Measurements from ENCODE around the gene OR4D1.

OR4D1 gene

DNA sequence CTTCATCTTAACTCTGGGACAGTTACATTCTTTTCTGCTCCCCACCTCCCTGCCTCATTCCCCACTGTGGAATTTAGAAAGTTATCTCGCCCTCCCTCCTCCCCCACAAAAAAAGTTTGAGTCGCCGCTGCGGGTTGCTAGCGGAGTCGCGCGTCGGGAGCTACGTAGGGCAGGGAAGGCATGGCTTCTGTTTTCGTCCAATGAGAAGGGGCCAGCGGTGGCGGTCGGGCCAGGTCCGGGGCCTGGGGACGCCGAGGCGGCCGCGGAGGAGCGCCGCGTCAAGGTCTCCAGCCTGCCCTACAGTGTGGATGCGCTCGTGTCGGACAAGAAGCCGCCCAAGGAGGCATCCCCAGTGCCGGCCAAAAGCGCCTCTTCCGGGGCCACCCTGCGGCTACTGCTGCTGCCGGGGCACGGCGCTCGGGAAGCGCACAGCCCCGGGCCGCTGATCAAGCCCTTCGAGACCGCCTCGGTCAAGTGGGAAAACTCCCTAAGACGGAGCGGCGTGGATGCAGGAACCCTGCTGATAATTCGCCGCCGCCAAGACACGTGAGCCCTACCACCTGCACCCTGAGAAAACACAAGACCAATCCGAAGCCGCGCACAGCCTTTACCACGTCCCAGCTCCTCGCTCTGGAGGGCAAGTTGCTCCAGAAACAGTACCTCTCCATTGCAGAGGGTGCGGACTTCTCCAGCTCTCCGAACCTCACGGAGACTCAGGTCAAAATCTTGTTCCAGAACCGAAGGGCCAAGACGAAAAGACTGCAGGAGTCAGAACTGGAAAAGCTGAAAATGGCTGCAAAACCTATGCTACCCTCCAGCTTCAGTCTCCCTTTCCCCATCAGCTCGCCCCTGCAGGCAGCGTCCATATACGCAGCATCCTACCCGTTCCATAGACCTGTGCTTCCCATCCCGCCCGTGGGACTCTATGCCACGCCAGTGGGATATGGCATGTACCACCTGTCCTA lies 8.9 kb downstream of the OR4D1 start:
- peak; percentile 42 for DNase-seq

DNA sequence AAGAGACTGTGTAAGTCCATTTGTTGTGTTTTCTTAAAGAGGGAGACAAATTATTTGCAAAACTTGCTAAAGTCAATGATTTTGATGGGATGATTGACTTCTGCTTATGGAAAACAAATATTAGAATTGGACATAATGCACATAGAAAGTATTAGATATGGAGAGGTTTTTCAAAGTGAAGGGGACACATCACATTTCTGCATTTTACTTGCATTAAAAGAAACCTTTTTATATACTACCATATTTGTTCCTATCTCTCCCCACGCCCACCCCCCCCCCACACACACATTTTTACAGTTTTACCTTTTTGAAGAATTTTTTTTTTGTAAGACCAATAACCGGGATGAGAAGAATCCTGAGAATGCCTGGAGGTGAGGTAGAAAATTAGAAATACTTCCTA lies 10.0 kb downstream of the OR4D1 start:
- no peak for DNase-seq

DNA sequence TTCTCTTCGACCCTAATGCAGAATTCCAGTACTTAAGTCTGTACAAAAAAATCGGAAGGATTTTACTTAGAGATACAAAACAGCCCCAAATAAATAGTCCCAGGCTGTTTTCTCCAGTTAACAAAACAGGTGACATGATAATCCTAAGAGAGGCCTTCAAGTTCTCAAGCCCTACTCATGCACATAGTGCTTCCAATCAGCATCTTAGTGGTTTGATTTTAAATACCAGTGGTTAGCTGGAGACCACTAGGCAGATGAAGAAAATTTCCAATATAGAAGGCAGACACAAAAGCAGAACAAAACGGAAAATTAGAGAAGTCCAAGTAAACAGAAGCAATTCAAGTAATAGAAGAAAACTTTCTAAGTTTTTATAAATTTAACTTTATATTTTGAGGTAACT lies 13.4 kb downstream of the OR4D1 start:
- no peak for DNase-seq

DNA sequence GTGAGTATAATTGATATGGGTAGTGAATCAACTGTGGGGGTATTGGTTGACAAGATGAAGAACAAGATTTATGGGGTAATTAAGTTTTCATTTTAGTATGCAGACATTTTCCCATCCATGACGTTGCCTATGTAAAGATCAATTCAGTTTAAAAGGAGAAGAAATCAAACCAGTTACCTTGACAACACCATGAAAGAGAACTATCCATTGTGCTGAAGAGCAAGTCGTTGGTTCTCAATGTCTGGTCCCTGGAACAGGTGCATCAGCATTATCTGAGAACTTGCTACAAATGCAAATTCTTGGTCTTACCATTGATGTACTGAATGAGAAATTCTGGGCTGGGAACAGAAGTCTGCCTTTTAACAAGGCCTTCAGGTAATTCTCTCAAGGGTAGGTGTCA lies 17.8 kb downstream of the OR4D1 start:
- no peak for DNase-seq

DNA sequence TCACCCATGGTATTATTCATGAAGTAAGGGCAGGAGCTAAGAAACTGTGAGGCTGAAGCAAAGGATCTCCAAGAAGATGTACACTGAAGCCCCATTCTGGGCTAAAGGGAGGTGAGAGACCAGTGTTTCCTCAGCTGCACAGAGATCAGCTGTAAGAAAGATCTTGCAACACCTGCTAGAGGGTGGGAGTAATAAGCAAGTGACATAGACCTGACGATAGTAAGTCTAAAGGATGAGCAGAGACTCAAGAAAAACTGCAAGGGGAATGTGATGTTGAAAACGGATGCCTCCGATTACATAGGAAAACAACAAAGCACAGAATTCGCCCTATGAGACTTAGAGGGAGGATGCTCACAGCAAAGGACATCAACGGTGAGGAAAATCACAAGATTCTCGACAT lies 18.5 kb downstream of the OR4D1 start, which contains the start of gene OR4D2:
OR4D2 (plus strand) TSS at position 301 of the 400 bp plus-strand sequence. CDS start 2,674 bp downstream, outside the sequence.
- DNase-seq, result no peak

DNA sequence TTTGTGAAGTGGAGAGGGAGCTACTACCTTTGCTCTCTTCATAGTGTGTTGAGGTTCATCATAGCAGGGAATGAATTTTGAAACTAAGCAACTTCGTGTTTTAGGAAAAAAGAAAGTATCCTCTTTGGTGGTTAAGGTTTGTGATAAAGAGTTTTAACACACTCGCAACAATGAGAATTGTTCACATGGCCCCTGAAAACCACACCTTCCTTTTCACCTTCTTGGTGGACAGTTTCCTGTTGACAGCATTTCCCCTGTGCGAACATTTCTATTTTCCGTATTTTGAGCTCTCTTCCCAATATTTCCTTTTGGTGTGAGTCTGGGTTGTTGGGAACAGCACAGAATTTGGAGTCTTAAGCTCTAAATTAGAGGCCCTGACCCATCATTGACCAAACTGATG lies 22.4 kb downstream of the OR4D1 start:
- no peak for DNase-seq

DNA sequence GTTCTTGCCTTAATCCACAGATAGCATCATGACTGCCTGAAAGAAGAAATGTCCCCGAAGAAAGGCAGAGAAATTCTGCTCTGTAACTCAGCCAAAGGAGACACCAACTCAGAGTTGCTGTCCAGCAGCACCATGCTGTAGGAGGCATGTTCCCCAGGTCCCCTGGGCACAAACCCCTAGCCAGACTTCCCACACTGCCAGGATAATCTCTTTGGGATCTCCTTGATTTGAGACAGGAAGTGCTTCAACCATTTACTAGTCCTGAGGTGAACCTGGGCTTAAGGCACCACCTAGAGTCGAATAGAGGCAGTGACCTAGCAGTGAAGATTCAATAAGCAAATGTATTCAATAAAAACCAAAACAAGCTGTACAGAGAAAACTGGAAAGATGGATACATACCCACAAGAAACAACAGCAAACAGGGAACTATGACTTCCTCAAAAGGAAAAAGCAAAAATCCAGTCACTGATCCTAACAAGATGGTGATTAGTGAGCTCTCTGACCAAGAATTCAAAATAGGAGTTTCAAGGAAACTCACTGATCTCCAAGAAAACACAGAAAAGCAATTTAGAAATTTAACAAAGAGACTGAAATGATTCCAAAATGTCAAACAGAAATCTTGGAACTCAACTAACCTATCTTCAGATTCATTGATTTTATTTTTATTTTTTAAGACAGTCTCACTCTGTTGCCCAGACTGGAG lies 24.3 kb downstream of the OR4D1 start:
- peak; percentile 49 for DNase-seq

DNA sequence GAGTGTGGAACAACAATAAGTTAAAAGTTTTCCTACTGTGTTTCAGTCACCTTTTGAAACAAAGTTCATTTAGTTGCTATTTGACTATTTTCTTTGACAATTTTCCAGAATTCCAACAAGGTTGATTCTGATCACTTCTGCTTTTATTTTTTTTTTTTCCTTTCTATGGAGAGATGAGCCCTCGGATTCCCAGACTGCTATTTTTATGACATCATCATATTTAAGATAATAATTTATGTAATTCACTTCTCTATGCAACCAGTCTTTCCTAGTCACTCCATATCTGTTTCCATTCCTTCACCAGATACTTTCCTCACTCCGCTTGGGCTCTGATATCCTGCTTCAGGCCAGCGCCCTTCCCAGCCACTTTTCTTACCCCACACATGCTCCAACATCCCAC lies 26.7 kb downstream of the OR4D1 start:
- DNase-seq, result no peak

DNA sequence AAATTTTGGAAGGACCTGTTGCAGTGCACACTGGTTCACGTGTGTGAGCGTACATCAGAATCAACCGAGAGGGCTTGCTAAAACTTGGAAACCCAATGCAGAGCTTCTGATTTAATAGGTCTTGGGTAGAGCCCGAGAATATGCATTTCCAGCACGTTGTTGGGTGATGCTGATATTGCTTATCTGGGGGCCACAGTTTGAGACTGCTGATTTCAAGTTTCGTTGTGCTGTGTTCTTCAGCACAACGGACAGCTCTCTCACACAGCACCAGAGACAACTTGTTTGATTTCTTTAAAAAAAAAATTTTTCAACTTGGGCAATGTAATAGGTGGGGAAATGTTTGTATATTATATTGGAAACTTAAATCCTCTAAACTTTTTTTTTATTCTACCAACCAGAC lies 28.0 kb downstream of the OR4D1 start:
- DNase-seq, result no peak

DNA sequence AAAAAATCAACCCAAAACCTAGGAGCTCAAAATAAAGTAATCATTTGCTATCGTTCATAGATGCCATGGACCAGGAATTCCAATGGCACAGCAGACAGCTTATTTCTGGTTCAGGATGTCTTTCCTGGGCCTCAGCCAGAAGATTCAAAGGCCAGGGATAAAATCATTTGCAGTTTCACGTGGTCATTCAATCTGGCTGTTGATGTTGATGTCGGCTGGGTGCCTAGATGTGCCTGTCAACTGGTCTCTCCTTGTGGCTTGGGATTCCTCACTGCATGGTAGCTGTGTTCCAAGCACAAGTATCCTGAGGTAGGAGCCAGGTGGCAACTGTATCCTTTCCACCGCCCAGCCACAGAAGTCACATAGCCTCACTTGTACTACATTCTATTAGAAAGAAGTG lies 33.6 kb downstream of the OR4D1 start:
- DNase-seq, result no peak

DNA sequence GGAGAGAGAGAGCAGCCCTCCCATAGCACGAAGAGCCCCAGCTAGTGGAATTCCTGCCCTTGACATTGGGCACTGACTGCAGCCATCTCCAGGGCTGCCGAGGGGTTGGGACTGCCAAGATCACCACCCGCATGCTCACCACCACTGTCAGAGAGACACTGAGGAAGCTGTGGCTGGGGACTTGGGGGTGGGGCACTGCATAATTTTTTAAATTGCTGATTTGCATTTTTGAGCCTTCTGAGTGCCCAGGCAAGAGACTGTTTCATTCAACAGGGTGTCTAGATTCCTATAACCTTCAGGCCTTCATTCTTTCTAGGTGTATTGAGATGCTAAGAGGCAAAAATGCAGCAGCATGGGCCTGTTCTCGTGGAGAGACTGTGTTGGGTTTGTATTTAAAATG lies 35.3 kb downstream of the OR4D1 start:
- DNase-seq, result no peak

DNA sequence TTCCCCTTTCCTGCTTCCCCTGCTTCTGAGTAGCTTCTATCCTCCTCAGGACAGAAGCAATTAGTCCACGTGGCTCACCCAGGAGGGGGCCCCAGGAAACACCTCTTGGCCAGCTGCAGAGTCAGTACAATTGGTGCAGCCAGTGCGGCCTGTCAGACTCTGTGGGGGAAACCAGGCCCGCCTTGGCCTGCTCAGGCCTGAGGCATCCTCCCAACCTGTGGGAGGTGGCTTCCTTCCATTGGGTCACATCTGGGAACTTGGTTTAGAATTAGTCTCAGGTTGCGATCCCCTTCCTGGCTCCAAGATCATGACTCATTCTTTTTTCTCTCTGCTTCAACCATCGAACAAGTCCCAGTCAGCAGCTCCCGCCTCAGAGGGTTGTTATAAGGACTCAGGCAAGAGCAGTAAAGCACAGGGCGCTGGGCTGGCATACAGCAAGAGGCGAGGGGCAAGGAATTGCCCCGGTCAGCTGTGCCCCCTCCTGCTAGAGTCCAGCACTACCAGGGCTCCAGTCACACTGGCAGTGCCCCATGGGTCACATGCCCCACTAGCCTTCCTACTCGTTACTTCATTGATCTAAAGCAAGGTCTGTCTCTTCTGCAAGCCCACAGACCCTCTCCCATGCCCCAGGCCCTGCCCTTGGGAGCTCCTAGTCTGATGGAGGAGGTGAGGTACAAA lies 36.3 kb downstream of the OR4D1 start:
- no peak for DNase-seq

DNA sequence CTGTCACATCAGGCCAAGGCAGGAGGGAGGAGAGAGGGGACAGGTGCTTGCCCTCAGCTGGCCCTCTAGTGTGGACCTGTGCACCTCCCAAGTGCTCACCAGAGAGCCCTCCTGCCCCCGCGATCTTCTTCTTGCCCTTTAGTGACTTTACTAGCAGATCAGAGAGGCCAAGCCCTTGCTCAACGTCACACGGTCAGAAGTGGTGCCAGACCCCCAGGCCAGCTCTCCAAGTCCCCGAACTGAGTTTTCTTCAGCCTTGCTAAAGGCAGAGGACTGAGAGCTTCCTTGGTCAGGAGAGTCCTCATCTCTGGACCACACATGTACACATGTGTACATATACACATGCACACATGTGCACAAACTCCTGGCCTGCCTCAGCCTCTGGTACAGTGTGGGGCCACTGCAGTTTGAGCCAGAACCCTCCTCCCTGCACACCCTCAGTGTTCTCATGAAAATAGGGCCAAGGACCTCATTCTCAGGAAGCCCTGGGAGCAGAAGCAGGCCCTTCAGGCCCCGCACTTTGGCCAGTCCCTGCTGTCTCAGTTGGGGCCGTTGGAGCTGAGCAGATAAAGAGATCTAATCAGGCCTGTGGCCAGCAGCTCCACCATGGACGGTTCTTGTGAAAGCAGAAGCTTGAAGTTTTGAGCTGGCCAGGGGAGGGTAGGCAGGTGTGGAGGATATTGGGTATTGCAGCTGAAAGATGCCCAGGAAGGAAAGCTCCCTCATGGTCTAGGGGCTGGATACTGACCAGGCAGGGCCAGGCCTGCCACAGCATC lies 37.0 kb downstream of the OR4D1 start:
- DNase-seq, result no peak

DNA sequence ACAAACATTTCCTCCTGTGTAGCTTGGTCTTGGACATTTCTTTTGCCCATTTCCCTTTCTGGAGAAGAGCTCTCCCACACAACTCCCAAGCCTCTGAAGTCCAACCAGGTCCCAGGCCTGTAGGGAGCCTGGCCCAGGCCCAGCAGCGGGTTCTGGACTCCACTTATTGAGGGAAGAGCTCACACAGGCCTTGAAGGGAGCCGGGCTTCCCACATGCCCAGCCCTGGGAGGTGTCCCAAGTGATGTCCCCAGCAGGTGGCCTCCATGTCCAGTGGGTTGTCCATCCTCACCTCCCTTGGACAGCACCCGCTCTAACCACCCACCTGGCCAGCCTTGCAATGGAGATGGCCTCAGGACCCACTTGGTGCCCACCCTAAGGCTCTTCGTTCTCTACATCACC lies 38.4 kb downstream of the OR4D1 start:
- DNase-seq, result no peak

DNA sequence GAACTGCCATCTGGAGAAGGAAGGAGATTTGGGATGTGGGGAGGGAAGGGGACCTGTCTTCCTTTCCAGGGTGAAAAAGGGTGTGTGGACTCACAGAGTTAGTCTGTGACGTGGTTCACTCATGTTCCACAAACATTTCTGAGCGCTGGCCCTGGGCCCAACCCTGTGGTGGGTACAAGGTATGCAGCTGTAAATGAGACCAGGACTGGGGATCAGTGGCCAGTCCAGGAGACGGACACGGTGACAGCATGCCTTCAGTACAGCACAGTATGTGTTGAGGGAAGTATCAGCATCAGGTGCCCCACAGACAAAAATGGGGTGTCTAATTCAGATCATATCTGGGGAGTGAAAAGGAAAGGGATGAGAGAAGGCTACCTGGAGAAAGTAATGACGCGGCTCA lies 38.9 kb downstream of the OR4D1 start:
- no peak for DNase-seq

DNA sequence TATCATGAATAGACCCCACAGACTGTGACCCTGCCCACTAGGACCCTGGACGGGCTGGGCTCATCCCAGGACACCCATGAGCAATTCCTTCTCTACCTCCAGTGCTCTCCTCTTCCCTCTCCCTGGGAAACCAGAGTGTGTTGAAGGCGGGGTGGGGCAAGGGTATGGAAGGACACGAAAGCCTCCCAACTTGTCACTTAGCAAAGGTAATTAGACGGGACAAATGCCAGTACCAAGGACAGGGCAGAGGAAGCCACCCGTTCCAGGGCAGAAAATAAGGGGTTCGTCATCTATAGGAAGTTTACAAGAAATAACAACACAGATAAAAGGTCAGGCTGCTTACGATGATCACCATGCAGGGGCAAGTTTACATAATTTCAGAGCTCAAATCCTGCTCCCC lies 39.5 kb downstream of the OR4D1 start:
- no peak for DNase-seq

DNA sequence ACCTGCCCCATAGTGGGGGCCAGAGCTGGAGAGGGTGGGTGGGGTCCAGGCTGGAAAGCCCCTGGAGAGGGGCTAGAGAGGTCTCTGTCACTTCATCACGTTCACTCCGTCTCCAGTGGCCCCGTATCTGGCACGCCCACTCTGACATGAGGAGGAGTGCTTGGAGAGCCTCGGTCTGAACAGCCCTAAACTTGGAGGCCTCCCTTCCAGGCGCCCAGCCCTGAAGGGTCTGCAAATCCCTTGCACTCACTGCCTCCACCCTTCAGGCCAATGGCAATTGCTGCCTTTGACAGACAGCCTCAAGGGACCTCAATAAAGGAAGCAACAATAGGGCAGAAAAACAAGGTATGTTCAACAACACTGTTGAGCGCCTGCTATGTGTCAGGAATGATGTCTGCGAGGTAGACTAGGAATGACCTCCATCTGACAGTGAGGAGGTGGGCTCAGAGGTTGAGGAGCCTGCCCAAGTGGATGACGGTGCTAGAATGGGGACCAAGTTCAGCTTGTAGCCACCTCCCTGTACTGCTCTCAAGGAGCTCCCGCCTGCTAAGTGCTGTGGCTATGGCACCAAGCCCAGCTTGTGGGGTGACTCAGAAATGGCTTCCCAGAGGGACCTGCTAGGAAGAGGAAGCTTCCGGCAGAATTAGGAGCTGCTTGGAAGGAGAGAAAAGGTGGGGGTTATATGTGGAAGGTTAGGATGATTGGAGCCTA lies 41.4 kb downstream of the OR4D1 start:
- DNase-seq, result no peak

DNA sequence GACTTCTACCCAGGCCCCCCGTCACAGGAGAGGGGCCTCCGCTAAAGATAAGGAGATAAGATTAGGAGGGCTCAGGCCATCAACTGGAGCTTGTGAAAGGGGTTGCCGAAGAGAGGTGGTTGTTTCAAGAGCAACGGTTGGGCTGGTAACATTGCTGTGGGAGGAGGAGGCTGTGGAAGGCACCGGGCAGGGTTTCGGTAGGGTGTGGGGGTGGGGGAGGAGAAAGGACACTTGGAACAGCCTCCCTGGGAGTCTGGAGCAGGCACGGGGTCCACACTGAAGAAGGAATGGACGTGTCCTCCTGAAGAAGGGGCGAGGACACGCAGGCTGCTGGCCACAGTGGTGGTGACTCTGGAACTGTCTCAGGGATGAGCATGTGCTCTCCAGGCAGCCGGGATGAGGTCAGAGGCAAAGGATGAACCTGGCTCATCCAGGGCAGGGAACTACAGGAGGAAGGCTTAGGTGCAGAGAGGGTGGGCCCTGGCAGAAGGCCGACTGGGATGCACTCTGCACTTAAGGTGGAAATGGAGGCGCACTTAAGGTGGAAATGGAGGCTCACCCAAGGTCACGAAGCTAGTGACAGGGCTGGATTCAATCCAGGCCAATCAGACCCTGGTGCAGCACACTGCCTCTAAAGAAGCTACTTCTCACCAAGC lies 43.2 kb downstream of the OR4D1 start:
- no peak for DNase-seq

DNA sequence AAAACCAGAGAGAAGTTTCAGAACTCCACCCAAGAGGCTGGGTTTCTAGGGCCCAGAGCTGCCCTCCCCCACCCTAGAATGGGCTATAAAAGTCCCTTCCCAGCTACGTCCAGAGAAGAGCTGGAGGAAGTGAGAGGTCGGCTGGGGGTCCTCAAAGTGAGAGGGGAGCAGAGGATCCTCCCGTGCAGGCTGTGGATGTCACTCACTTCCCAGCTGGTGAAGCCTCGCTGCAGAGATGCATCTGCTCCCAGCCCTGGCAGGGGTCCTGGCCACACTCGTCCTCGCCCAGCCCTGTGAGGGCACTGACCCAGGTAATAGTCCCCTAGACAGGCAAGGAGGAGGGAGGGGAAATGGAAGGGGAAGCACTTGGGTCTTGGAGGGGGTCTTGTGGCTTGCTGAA lies 44.4 kb downstream of the OR4D1 start, which contains the start of gene EPX:
EPX (plus strand) TSS at position 115 of the 400 bp plus-strand sequence; CDS start at position 236, 121 bp downstream.
- DNase-seq, result no peak

DNA sequence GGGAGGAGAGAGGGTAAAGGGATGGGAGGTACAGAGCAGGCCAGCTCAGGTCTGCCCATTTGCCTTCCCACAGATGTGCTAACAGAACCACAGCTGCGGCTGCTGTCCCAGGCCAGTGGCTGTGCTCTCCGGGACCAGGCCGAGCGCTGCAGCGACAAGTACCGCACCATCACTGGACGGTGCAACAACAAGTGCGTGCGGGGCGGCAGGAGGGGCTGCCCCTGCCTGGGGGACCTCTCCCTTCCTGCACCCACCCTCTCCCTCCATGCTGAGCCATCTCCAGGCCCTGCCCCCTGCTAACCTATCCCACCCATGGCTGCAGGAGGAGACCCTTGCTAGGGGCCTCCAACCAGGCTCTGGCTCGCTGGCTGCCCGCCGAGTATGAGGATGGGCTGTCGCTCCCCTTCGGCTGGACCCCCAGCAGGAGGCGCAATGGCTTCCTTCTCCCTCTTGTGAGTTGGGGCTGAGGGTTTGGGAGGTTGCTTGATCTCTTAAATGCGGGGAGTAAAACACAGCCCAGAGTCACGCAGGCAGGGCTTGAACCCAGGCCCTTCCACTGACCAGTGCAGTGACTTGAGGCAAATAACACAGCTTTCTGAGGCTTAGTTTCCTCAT lies 45.6 kb downstream of the OR4D1 start:
- no peak for DNase-seq
